Astrocyte of the cerebellum (primary cell): ENCODE data around the gene TMPRSS11F.

Experiments used
- DNase-seq: peaks from one replicate; pipeline ENCODE4 v3.0.0-alpha.2; 2011; ENCODE audit warnings: low read depth
- H3K4me3 ChIP-seq: 2 replicates; pipeline ENCODE4 v1.5.1; 2011; ENCODE audit warnings: mild to moderate bottlenecking, low read depth, low read length, moderate library complexity
- in situ Hi-C: cut with HindIII; loops from 2 replicates; pipeline ENCODE4 v1.10.0; 2017; ENCODE audit warnings: low sequenced_read_pairs
- TF ChIP-seq, protein P1 (sequence below): IDR thresholded peaks from 2 replicates; pipeline ENCODE4 v1.5.1; 2012; ENCODE audit warnings: low read length, low read depth, moderate library complexity, mild to moderate bottlenecking; ENCODE audit errors: missing control alignments

Gene TMPRSS11F

DNA sequence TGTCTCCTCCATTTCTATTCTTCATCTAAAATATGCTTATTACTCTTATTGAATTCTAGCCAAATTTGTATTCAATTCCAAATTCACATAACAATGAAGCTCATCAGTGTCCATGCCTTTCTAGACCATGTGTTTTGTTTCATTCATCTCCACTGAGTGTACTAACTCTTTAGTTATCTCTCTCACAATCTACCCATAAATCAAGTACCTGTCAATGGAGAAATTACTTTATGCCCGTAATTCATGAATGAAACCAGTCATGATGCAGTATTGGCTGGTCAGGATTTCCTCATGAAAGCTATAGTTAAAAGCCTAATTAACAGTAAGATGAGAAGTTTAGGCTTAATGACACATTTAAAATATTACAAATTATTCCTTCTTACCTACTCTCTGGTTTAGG, 12.2 kb upstream of the TMPRSS11F start:
- TF ChIP-seq, protein P1, sequence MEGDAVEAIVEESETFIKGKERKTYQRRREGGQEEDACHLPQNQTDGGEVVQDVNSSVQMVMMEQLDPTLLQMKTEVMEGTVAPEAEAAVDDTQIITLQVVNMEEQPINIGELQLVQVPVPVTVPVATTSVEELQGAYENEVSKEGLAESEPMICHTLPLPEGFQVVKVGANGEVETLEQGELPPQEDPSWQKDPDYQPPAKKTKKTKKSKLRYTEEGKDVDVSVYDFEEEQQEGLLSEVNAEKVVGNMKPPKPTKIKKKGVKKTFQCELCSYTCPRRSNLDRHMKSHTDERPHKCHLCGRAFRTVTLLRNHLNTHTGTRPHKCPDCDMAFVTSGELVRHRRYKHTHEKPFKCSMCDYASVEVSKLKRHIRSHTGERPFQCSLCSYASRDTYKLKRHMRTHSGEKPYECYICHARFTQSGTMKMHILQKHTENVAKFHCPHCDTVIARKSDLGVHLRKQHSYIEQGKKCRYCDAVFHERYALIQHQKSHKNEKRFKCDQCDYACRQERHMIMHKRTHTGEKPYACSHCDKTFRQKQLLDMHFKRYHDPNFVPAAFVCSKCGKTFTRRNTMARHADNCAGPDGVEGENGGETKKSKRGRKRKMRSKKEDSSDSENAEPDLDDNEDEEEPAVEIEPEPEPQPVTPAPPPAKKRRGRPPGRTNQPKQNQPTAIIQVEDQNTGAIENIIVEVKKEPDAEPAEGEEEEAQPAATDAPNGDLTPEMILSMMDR = no peak
- H3K4me3 ChIP-seq = no peak overlapping the region
- DNase-seq = no peak
- in situ Hi-C loops = no loop called here

DNA sequence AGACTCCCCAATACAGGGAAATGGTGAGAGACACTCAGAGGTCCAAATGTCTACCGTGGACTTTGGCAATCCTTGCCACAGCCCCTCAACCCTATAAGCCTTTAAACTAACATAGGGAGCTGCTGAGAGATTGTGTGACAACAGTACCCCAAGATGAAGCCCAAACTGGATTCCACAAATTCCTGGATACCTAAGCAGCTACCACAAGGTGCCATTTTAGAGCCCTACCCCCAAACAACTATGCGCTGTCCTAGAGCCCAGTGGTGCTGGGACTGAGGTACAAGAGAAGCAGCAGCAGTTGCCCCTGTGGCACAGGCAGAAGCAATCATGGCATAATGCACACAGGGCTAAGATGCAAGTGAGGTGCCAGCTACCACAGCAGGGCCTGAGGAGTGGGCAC, 2.7 kb upstream of the TMPRSS11F start:
- TF ChIP-seq, protein P1 = no peak
- in situ Hi-C loops = no loop called here
- H3K4me3 ChIP-seq = no peak overlapping the region
- DNase-seq = no peak

GRCh38 chr4:68124262-68124661, 5.4 kb downstream of the TMPRSS11F start:
- DNase-seq = no peak
- H3K4me3 ChIP-seq = no peak overlapping the region
- in situ Hi-C loops = no loop called here
- TF ChIP-seq, protein P1 = no peak

DNA sequence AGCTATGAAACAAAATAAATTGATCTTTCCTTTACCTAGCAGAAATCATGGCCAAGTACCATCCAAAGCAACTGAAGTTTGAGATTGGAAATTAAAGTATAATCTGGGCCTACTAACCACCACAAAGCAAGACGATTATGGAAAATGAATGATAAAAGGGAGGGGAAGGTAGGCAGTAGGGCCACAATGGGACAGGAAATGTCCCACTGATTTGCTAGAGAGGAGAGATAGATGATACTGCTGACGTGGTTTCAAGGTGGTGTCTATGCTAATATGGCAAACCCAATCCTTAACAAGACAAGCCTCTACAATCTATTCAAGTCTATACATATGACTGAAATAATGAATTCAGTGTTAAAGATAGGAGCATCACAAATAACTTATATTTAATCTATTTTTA, 6.1 kb downstream of the TMPRSS11F start:
- in situ Hi-C loops = no loop called here

GRCh38 chr4:68119921-68120320, 9.7 kb downstream of the TMPRSS11F start:
- in situ Hi-C loops = no loop called here
- no peak for DNase-seq

More for the DNA sequence above, 6.1 kb downstream of the TMPRSS11F start:
- H3K4me3 ChIP-seq = no peak overlapping the region
- no peak for DNase-seq
- TF ChIP-seq, protein P1 = no peak

DNA sequence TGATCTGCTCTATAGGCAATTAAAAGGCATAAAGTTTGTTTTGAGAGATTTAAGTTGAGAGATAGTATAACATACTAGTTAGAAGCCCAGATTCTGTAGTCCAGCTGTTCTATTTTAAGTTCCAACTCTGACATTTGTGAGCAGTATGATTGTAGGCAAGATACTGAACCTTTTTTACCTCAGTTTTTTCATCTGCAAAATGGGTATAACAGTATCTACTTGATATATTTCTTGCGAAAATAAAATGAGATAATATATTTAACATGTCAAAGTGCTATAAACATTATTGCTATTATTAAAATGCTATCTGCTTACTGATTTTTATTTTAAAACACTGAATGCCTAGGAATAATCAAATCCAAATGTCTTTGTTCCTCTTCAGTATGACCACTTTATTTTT, 19.2 kb downstream of the TMPRSS11F start:
- no peak for DNase-seq
- H3K4me3 ChIP-seq = no peak overlapping the region
- in situ Hi-C loops = no loop called here
- TF ChIP-seq, protein P1 = no peak

More at GRCh38 chr4:68119921-68120320, 9.7 kb downstream of the TMPRSS11F start:
- H3K4me3 ChIP-seq = no peak overlapping the region
- TF ChIP-seq, protein P1 = no peak

GRCh38 chr4:68109868-68110267, 19.8 kb downstream of the TMPRSS11F start:
- no peak overlapping the region for H3K4me3 ChIP-seq
- in situ Hi-C loops = no loop called here
- DNase-seq = no peak
- TF ChIP-seq, protein P1 = no peak
